Suprapubic skin (tissue), 3 donors: ENCODE measurements around the gene NUTM2G.
"Not testable (repeated sequence)": the region's sequence is repeated elsewhere in the genome, so short reads cannot be mapped to it uniquely, and the experiment has no call there.

Experiments
- CTCF ChIP-seq, 2 donors: fragments of 200-600 bp in 1 of 2; fragments of 450-650 bp in 1 of 2; sonication (generic) in 1 of 2; IDR thresholded peaks; one replicate each; pipeline ENCODE4 v1.5.1; 2016 to 2019; ENCODE audit warnings: antibody characterized with exemption in 2 of 2, mild to moderate bottlenecking in 1 of 2, moderate library complexity in 1 of 2
- EP300 ChIP-seq: sonication (generic); formaldehyde crosslinking; IDR thresholded peaks from one replicate; pipeline ENCODE4 v1.6.1; 2017; ENCODE audit warnings: antibody characterized with exemption
- POLR2A ChIP-seq, 2 donors: fragments of 450-650 bp; IDR thresholded peaks; one replicate each; pipeline ENCODE4 v1.6.1; 2017; ENCODE audit warnings: antibody characterized with exemption in 2 of 2, mild to moderate bottlenecking in 2 of 2, moderate library complexity in 2 of 2

DNA sequence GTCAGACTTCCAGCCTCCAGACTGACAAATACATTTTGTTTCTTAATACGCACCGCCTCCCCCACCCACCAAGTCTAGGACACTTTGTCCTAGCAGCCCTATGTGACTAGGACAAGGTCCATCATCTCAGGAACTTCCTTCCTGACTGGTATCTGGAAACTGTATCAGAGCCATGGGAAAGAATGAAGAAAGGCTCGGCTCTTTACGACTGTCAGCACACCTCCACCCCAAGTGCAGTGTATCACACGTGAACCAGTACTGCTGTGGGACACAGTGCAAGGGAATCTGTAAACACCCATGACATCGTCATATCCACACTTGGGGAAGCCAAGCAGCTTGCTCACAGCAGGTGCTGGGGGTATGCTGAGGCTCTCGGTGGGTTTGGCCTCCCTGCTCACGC is 13.0 kb downstream of the NUTM2G start:
- not testable (repeated sequence) for TF ChIP-seq CTCF (IDR thresholded peaks at IDR 0.05); EP300; POLR2A (IDR thresholded peaks at IDR 0.05)
